ENCODE data around the gene MNAT1. TPM values are rescaled to one million over a fixed set of nuclear protein-coding genes. Genes with fewer than 3 reads are reported as not detected.

The MNAT1 gene
- total RNA-seq, 1 donor from 2014 or later, result 37.6 TPM

Other genes with a start within 250 kb of the MNAT1 start
- 2.2 TPM for gene C14orf39, start 248.7 kb upstream of the MNAT1 start, total RNA-seq (ENCODE audit: insufficient read depth, low replicate concordance)
- 1.2 TPM for gene SIX6, start 225.6 kb upstream of the MNAT1 start, total RNA-seq (ENCODE audit: insufficient read depth, low replicate concordance)
- gene SIX1, start 85.3 kb upstream of the MNAT1 start, total RNA-seq (ENCODE audit: insufficient read depth, low replicate concordance), result 1.2 TPM
- gene SIX4, start 10.4 kb upstream of the MNAT1 start, total RNA-seq (ENCODE audit: insufficient read depth, low replicate concordance), result 2.6 TPM
- gene TRMT5, start 246.3 kb downstream of the MNAT1 start, total RNA-seq (ENCODE audit: insufficient read depth, low replicate concordance), result 11.3 TPM
- 26.7 TPM for gene SLC38A6, start 246.5 kb downstream of the MNAT1 start, total RNA-seq (ENCODE audit: insufficient read depth, low replicate concordance)